Panc1 (cell line): ENCODE data around the gene U2AF1.
"Not testable (repeated sequence)": the region's sequence is repeated elsewhere in the genome, so short reads cannot be mapped to it uniquely, and the experiment has no call there.

Source experiments
- POLR2AphosphoS5 ChIP-seq: IDR thresholded peaks from 2 replicates; pipeline ENCODE4 v1.6.1; 2012; ENCODE audit warnings: mild to moderate bottlenecking, low read depth, low read length, moderate library complexity
- REST ChIP-seq, 2 experiments: IDR thresholded peaks; 2 replicates each; pipeline ENCODE4 v1.6.1; 2011 to 2012; ENCODE audit warnings: low read depth in 2 of 2, control low read depth in 1 of 2, low read length in 1 of 2, mild to moderate bottlenecking in 1 of 2, moderate library complexity in 1 of 2; ENCODE audit not compliant: insufficient read depth in 1 of 2
- SIN3A ChIP-seq: IDR thresholded peaks from 2 replicates; pipeline ENCODE4 v1.6.1; 2012; ENCODE audit warnings: low read depth, mild to moderate bottlenecking, low read length, moderate library complexity, borderline replicate concordance; ENCODE audit not compliant: insufficient read depth
- TCF7L2 ChIP-seq: IDR thresholded peaks from 2 replicates; pipeline ENCODE4 v1.6.1; 2011; ENCODE audit warnings: mild to moderate bottlenecking, low read depth, low read length, inconsistent platforms
- TF ChIP-seq, protein P1 (sequence below): fragments of 450-650 bp; IDR thresholded peaks from 2 replicates; pipeline ENCODE4 v1.5.1; 2017; ENCODE audit warnings: mild to moderate bottlenecking

DNA sequence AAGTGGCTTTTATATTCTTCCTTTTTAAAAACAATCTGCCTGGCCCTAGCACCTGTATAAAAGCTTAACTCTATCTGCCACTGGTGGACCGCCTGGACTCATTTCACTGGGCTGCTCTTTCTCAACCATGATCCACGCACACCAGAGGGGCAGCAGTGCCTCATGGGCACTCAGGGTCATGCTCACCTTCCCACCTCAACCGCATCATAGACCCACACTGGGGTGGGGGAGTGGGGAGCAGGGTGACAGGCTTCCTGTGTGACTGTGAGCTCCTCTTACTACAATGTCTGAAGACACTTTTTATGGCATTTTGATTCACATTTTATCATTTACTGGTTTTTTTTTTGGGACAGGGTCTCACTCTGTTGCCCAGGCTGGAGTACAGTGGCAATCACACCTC is 16.4 kb downstream of the U2AF1 start:
- TF ChIP-seq, protein P1, sequence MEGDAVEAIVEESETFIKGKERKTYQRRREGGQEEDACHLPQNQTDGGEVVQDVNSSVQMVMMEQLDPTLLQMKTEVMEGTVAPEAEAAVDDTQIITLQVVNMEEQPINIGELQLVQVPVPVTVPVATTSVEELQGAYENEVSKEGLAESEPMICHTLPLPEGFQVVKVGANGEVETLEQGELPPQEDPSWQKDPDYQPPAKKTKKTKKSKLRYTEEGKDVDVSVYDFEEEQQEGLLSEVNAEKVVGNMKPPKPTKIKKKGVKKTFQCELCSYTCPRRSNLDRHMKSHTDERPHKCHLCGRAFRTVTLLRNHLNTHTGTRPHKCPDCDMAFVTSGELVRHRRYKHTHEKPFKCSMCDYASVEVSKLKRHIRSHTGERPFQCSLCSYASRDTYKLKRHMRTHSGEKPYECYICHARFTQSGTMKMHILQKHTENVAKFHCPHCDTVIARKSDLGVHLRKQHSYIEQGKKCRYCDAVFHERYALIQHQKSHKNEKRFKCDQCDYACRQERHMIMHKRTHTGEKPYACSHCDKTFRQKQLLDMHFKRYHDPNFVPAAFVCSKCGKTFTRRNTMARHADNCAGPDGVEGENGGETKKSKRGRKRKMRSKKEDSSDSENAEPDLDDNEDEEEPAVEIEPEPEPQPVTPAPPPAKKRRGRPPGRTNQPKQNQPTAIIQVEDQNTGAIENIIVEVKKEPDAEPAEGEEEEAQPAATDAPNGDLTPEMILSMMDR: not testable (repeated sequence)
- not testable (repeated sequence) for TF ChIP-seq REST (IDR thresholded peaks at IDR 0.05; ENCODE audit: insufficient read depth in 1 of 2, low read depth in 2 of 2, low read length in 1 of 2); SIN3A; POLR2AphosphoS5; TCF7L2
